HepG2 (cell line): ENCODE results near the gene HOXA9. TPM values are rescaled to one million over a fixed set of nuclear protein-coding genes. Genes with fewer than 3 reads are reported as not detected.

ENCODE experiments used
- ATAC-seq: fragments of 200-7000 bp; cut with Tn5 transposase; 3 replicates; pipeline ENCODE4 v1.9.1; 2020; ENCODE audit warnings: mild to moderate bottlenecking, moderate library complexity
- BruUV-seq: library from RNA; stranded (reverse); fragments of 400-500 nt; replicated peaks from 2 replicates; lab custom pipeline; 2021; lab: Mats Ljungman, UMichigan
- CTCF ChIA-PET: fragments of 300-600 bp; formaldehyde crosslinking; extraction: SDS; loops from one replicate; lab custom pipeline; 2021; ENCODE audit warnings: low total read pairs, inconsistent platforms, low intra/inter-chr PET ratio; lab: Yijun Ruan, JAX
- POLR2A ChIA-PET: fragments of 350-600 bp; sonication (Branson Sonifier 250); formaldehyde crosslinking; loops from one replicate; lab custom pipeline; 2020; ENCODE audit warnings: antibody characterized with exemption, inconsistent platforms; lab: Yijun Ruan, JAX
- DNase-seq: peaks from one replicate; pipeline ENCODE4 v3.0.0-alpha.2; 2015; ENCODE audit warnings: low spot score
- FAIRE-seq: peaks from 3 replicates; lab custom pipeline; 2011; peaks lifted over from hg19 to GRCh38; lab: Jason Lieb, UNC
- H2AFZ ChIP-seq: one replicate; pipeline ENCODE4 v1.6.1; 2011; ENCODE audit warnings: low read length, inconsistent platforms
- H3K27ac ChIP-seq: fragments of 300-600 bp; 3 replicates; pipeline ENCODE4 v1.8.0; 2011; ENCODE audit warnings: mixed run types, mild to moderate bottlenecking, mixed read lengths, low read length, inconsistent platforms; ENCODE audit not compliant: insufficient read depth; ENCODE audit errors: extremely low read length
- H3K27me3 ChIP-seq, 2 experiments: fragments of 200-600 bp in 1 of 2; 2 replicates in 1 of 2; 3 replicates in 1 of 2; pipeline versions ENCODE4 v1.6.0 to v1.8.0; 2011; ENCODE audit warnings: low read length in 2 of 2, mild to moderate bottlenecking in 2 of 2, moderate library complexity in 2 of 2, inconsistent platforms in 1 of 2; ENCODE audit not compliant: insufficient read depth in 2 of 2, control insufficient read depth in 1 of 2
- H3K36me3 ChIP-seq, 2 experiments: fragments of 200-600 bp in 1 of 2; replicated peaks in 1 of 2; 2 replicates in 1 of 2; 3 replicates in 1 of 2; pipeline versions ENCODE4 v1.5.1 to v1.8.0; 2011; ENCODE audit warnings: low read length in 2 of 2, inconsistent platforms in 1 of 2; ENCODE audit not compliant: insufficient read depth in 2 of 2, control insufficient read depth in 1 of 2
- H3K4me1 ChIP-seq: 2 replicates; pipeline ENCODE4 v1.5.1; 2012; ENCODE audit warnings: low read length, inconsistent platforms; ENCODE audit not compliant: insufficient read depth
- H3K4me2 ChIP-seq: 2 replicates; pipeline ENCODE4 v1.6.0; 2011; ENCODE audit warnings: low read depth, low read length, inconsistent platforms
- H3K4me3 ChIP-seq, 3 experiments: fragments of 200-600 bp in 1 of 3; sonication (generic), shearing (Covaris generic) in 1 of 3; replicated peaks in 1 of 3; 2 replicates each; pipeline ENCODE4 v1.5.1; 2011 to 2016; ENCODE audit warnings: low read length in 3 of 3, inconsistent platforms in 2 of 3, low read depth in 2 of 3, mild to moderate bottlenecking in 2 of 3, control low read depth in 1 of 3, mixed read lengths in 1 of 3; ENCODE audit not compliant: insufficient read depth in 1 of 3
- H3K79me2 ChIP-seq: one replicate; pipeline ENCODE4 v1.6.1; 2011; ENCODE audit warnings: low read length, inconsistent platforms; ENCODE audit not compliant: insufficient read depth
- H3K9ac ChIP-seq: 2 replicates; pipeline ENCODE4 v1.6.0; 2011; ENCODE audit warnings: mild to moderate bottlenecking, low read depth, low read length, inconsistent platforms; ENCODE audit not compliant: insufficient read depth
- H3K9me3 ChIP-seq: 2 replicates; pipeline ENCODE4 v1.5.1; 2012; ENCODE audit warnings: mild to moderate bottlenecking, low read length
- H4K20me1 ChIP-seq: 2 replicates; pipeline ENCODE4 v1.6.0; 2011; ENCODE audit warnings: inconsistent platforms, mild to moderate bottlenecking, low read length, moderate library complexity; ENCODE audit not compliant: insufficient read depth
- CHD2 ChIP-seq: IDR thresholded peaks from 2 replicates; pipeline ENCODE4 v1.6.1; 2011; ENCODE audit warnings: low read depth, low read length, improper control_type of control experiment
- HNRNPH1 ChIP-seq: fragments of 200-400 bp; formaldehyde crosslinking; optimal IDR thresholded peaks from 2 replicates; pipeline ENCODE3; 2017; ENCODE audit warnings: mild to moderate bottlenecking, low read depth, low read length
- KDM4B ChIP-seq: sonication (generic); formaldehyde crosslinking; IDR thresholded peaks from 2 replicates; pipeline ENCODE4 v1.4.0; 2020; ENCODE audit warnings: missing genetic modification reagents
- ZNF318 ChIP-seq: sonication (generic); formaldehyde crosslinking; IDR thresholded peaks from 2 replicates; pipeline ENCODE4 v1.4.0; 2020; ENCODE audit warnings: mild to moderate bottlenecking, missing genetic modification reagents
- ZNF367 ChIP-seq: sonication (generic); formaldehyde crosslinking; IDR thresholded peaks from 2 replicates; pipeline ENCODE4 v1.4.0; 2020; ENCODE audit warnings: missing genetic modification reagents, borderline replicate concordance
- ZNF790 ChIP-seq: sonication (generic); formaldehyde crosslinking; IDR thresholded peaks from 2 replicates; pipeline ENCODE4 v1.8.0; 2022; ENCODE audit warnings: missing genetic modification reagents, mild to moderate bottlenecking, borderline replicate concordance
- WGBS: methylation state at CpG from one replicate; pipeline ENCODE4 v1.1.6; 2017; ENCODE audit warnings: low lambda C conversion rate; 5-methylcytosine and 5-hydroxymethylcytosine counted together
- in situ Hi-C: cut with HindIII; loops from 2 replicates; pipeline ENCODE4 v1.10.0; 2017; ENCODE audit warnings: low pct_unique_long_range_greater_than_20kb; ENCODE audit not compliant: extremely low pct_ligation_motif_present
- intact Hi-C: fragments of 100-400 bp; cut with micrococcal nuclease; formaldehyde crosslinking; loops from one replicate; pipeline ENCODE4 v1.10.0; 2022; ENCODE audit not compliant: unreplicated experiment
- polyA plus RNA-seq, 8 experiments: library from polyadenylated mRNA; depleted of rRNA in 3 of 8; stranded (reverse) in 7 of 8; unstranded in 1 of 8; fragments of >200 nt; fragmentation: Illumina TruSeq in 4 of 8; extraction: Trizol in 4 of 8; gene quantifications; 2 replicates each; pipeline versions ENCODE4 v1.2.1 to v1.2.3, GENCODE V29; 2011 to 2016; ENCODE audit warnings: low read depth in 4 of 8, missing spikeins in 1 of 8, mixed read lengths in 1 of 8; ENCODE audit not compliant: insufficient read depth in 1 of 8
- total RNA-seq, 5 experiments: library from RNA; depleted of rRNA; stranded (reverse); fragments of >200 nt; fragmentation: Illumina TruSeq; extraction: Trizol; gene quantifications; 2 replicates each; pipeline ENCODE4 v1.2.3, GENCODE V29; 2016; ENCODE audit warnings: low read depth in 1 of 5

Gene HOXA9
- total and polyA plus RNA-seq, 2 of the 13 experiments (the other 11 are each of a cell fraction or from before 2014, with no cell fraction given) = not detected

- TF ChIP-seq ZNF318 (CRISPR knock-in tag) = no peak
Observed at GRCh38 chr7:27203365-27203953, 38.1 kb upstream of the HOXA9 start (continued).

GRCh38 chr7:27202862-27203134 is 37.5 kb upstream of the HOXA9 start:
- BruUV-seq = no TSS peak
- H3K4me1 ChIP-seq = peaks cover 30% of the 10 kb centered on the region
- H3K4me3 ChIP-seq = no peak overlapping the region
- no peak for FAIRE-seq
- no peaks in the 10 kb centered on the region for H3K9me3 ChIP-seq
- CTCF ChIA-PET = no interaction called here
- no peak overlapping the region for H2AFZ ChIP-seq
- POLR2A ChIA-PET = no interaction called here
- no peaks in the 10 kb centered on the region for H3K79me2 ChIP-seq
- no peaks in the 10 kb centered on the region for H3K36me3 ChIP-seq
- no peak for DNase-seq
- peaks cover 3% of the 10 kb centered on the region; the same call in 1 of the 2 replicates for H4K20me1 ChIP-seq
- peaks cover 17 to 83% of the 10 kb centered on the region in 2 experiments for H3K27me3 ChIP-seq
- in situ Hi-C loops = loop anchor here (5.0 to 10.0 kb wide), 3 partner anchors 372 to 820 kb away; no protein-coding TSS in a partner anchor
- no peak for TF ChIP-seq CHD2
- TF ChIP-seq ZNF790 (CRISPR knock-in tag) = no peak
- TF ChIP-seq ZNF367 (CRISPR knock-in tag) = no peak
- TF ChIP-seq HNRNPH1 = no peak
- TF ChIP-seq KDM4B (CRISPR knock-in tag) = no peak
- H3K4me2 ChIP-seq = no peak overlapping the region
- 25% methylated on average over 3 of the region's 3 CpGs for WGBS
- ATAC-seq = no peak
- no peak overlapping the region for H3K9ac ChIP-seq
- intact Hi-C loops = no loop called here
- no peak overlapping the region for H3K27ac ChIP-seq
